GM19463 (cell line): Measurements from ENCODE around the gene OR13J1.
"Not testable (repeated sequence)": the region's sequence is repeated elsewhere in the genome, so short reads cannot be mapped to it uniquely, and the experiment has no call there.

Source experiments
- ATAC-seq: cut with Tn5 transposase; IDR thresholded peaks from one replicate; pipeline ENCODE4 v1.9.1; 2021; ENCODE audit warnings: mild to moderate bottlenecking, moderate library complexity; ENCODE audit not compliant: unreplicated experiment

The OR13J1 gene, protein sequence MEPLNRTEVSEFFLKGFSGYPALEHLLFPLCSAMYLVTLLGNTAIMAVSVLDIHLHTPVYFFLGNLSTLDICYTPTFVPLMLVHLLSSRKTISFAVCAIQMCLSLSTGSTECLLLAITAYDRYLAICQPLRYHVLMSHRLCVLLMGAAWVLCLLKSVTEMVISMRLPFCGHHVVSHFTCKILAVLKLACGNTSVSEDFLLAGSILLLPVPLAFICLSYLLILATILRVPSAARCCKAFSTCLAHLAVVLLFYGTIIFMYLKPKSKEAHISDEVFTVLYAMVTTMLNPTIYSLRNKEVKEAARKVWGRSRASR

DNA sequence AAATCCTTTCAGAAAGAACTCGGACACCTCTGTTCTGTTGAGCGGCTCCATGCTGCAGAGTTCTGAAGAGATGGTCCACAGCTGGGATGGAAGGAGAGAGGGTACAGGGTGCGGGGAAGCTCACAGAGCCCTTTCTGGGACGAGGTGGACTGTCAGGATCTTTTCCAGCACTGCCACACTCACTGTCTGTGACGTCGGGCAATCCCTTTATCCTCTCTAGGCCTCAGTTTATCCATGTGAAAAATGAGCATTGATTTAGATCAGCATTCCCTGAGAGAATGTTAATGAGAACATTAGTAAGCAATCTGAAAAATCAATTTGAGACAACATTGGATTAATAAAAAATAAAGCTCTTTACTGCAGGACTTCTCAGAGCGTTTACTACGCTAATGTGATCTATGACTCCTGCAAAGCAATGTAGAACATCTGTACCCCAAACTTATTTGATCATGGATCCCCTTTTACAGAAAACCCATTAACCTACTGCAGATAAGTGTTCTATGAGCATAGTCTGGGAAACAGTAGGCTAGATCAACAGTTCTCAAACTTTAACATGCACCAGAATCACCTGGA is at the start of gene OR13J1:
Gene OR13J1, minus strand, starts transcription at position 51 of the 573 bp plus-strand sequence. Its CDS starts 0 bp downstream, at position 51.
- no peak for ATAC-seq

DNA sequence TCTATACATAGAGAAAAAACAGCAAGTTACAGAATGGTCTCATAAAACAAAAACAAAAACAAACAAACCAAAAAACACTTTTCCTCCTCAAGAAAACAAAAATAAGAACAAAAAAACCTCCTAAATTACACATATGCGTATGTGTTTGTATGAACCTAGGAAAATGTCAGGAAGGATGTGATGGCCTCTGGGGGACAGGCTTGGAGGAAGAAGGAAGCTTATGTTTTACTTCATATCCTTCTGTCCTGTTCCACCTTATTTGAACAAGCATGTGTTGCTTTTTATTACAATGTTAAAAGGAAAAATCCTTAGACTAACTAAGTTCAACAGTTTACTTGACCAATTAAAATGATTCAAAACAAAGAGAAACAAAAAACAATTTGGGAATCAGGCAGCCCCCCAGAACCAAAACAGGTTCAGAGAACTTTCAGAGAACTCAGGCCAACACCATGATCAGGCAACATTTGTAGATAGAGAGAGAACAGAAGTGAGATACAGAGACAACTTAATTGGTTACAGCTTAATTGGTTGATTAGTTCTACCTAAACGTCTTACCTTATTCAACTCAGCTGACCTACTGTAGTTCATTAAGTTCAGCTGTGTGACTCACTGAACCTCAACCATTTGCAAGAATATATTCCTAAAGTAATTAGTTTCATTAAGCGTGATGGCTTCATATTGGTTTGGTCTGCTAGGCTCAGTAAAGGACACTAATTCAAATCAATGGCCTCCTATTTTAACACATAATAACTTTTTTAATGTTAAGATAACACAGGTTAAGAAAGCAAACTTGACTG is 49.2 kb upstream of the OR13J1 start:
- ATAC-seq = no peak

DNA sequence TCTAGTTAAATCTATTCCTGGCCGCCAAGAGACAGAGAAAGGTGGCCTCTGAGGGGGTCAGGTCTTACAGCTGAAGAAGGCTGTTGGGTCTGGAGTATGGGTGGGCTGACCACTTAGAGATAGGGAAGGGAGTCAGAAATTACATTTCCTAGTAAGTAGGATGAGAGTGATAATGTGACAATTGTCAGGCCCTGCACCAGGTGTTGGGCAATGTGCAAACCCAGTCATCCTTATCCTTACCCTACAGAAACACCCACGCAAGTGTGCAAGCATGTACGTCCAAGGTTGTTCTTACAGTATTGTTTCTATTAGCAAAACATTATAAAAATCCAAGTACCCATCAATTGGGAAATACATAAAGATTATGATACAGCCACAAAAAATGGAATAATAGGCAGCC is 48.6 kb upstream of the OR13J1 start:
- no peak for ATAC-seq

DNA sequence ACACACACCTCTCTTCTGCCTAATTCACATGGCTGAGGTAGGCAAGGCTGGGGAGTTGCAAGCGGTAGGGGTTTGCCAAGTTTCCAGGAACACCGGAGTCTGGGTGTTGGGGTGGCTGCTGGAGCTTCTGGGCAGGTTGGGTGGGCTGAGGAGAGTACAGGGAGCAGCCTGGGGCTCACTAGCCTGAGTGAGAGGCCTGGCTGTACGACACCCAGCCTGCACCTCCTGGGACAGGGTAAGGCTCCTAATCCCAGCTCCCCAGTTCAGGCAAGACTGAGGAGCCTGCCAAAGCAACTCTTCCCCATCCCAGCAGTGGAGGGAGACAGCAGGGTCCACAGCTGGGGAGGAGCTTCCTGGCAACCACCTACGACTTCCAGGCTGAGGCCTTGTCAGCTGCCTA is 47.1 kb upstream of the OR13J1 start:
- no peak for ATAC-seq

DNA sequence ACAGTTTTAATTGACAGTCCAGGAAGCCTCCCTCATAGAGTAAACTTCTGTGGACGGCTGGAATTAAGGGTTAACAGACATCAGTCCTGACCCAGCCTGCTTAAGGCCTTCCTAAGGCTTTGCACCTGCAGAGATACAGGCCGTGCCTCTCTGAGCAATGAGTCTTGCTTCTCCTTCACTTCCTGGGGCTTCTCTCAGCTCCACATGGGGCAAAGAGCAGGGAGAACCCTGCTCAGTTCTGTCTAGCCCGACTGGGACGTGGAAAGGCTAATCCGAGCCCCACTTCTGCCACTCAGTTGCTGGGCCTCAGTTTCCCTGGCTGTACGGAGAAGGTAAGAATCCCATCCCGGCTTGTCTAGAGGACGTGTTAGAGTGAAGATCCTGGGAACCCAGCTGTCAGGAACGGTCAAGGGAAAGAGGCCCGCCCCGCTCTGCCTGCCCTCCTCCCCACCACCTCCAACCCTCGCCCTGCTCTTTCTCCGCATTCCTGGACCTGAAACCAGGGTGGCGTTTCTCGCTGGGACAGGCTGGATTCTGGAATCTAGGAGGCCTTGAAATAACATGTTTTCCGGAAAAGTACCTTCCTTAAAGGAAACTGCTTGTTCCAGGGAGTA is 45.6 kb upstream of the OR13J1 start:
- no peak for ATAC-seq

DNA sequence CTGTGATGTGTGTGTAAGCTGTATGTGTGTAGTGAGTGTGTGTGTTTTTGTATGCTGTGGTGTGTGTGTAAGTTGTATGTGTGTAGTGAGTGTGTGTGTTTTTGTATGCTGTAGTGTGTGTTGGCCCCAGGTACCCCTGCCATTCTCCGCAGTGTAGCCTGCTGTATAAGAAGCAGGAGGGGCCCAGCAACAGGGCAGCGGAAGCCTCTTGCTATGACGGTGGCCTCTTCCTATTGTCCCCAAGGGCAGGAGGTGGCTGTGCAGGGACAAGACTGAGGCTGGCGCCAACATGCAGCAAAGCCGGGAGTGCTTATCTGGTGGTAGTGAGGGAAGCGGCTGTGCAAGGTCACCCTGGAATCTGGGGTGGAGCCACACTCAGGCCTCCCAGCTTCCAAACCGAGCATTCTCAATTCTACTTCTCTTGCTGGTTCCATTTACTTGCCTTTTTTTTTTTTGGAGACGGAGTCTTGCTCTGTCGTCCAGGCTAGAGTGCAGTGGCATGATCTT is 44.2 kb upstream of the OR13J1 start:
- no peak for ATAC-seq

DNA sequence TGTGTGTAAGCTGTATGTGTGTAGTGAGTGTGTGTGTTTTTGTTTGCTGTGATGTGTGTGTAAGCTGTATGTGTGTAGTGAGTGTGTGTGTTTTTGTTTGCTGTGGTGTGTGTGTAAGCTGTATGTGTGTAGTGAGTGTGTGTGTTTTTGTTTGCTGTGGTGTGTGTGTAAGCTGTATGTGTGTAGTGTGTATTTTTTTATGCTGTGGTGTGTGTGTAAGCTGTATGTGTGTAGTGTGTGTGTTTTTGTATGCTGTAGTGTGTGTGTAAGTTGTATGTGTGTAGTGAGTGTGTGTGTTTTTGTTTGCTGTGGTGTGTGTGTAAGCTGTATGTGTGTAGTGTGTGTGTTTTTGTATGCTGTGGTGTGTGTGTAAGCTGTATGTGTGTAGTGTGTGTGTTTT is 43.2 kb upstream of the OR13J1 start:
- not testable (repeated sequence) for ATAC-seq

DNA sequence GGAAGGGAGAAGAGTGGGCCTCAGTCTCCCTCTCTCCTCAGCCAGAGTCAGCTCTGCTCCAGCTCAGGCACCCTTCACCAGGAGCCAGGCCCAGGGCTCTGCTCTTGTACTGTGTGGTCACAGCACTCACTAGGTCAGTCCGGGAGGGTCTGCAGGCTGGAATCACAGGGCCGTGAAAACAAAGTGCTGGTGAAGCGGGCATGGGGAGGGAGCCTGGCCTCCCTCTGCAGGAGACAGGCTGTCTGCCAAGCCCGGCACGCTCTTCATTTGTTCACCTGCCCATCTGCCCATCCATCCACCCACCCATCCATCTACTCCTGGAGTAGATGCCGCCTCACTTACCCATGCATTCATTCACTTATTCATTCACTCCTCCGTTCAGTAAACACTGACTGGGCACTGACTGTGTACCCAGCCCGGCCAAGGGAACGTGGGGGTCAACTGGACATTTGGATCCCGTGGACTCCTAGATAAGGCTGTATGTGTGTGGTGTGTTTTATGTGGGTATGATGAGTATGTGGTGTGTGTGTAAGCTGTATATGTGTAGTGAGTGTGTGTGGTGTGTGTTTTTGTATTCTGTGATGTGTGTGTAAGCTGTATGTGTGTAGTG is 42.7 kb upstream of the OR13J1 start:
- ATAC-seq = no peak

DNA sequence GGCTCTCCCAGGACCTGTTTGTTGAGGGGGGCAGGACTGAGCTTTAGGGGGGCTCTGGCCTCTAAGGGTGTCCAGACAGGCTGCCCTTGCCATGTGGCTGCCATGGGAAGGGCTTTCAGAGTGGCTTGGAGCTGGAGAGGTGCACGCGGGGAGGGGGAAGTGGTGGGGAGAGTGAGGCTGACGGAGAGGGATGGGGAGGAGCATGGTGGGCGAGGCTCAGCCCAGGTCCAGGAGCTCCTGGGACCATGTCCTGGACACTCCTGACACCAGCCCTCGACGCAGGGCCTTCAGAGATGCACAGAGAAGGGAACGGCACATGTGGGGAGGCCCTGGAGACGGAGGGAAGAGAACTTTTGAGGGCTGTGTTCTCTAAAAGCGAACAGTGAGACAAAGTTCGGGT is 41.5 kb upstream of the OR13J1 start:
- no peak for ATAC-seq

DNA sequence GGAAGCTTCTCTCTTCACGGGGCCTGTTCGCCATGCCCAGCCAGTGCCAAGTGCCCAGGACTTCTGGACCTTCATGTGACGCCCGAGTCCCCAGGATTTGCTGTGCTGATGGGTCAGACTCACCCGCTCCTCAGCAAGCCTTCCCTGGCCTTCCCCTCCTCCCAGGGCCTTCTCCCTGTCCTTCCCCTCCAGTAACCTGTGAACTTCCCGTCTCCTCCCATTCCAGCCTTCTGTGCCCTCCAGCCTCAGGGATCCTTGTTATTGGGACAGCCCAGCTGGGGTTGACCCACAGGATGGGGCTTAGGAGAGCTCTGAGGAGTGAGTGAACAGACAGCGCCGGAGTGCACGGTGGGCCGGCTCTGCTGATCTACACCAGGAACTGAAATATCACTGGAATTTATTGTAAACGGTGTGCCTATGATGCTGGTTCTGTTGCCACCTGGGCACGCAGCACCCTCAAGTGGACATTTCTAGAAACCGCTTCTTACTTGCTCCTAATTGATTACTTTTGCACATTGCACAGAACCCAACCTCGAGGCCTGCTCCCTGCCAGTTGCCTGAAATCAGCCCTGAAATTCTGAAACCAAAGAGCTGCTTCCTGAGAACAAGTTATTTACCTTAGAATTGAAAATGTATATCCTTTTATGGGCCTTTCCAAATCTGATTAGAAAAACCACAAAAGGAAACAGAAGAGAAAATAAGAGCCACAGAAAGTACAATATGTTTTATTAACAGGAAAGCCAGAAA is 40.6 kb upstream of the OR13J1 start:
- no peak for ATAC-seq

DNA sequence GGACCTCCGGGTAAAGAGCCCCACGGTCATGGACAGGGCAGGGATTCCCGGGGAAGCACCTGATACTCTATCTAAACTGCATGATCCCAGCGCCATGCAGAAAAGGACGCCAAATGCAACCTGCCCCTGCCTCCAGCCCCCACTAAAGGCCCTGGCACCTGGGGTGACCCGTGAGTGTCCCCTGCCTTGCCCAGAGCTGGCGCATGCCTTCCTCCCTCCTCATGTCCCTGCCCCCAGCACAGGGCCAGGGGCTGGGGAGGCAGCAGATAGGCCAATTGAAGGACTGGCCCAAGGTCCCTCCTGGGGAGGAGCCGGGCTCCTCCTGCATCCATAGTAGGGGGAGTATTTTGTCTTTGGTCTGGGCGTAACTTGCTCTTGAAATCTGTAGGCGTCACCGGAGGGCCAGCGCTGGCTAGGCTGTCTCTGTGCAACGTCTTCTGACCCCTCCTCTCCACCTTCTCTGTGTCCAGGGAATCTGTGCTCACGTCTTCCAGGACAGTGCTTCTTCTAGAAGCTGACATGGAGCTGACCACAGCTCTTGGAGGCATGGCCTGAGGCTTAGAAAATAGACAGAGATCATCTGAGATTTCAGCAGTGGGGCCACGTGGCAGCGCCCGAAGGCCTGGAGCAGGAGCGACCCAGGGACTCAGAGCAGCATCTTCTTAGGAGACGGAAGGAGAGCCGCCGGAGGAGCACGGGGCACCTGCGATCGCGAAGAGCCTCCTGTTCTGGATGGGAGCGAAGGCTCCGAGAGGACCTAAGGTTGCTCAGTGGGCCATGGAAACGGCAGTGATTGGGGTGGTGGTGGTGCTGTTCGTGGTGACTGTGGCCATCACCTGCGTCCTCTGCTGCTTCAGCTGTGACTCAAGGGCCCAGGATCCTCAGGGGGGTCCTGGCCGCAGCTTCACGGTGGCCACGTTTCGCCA is 39.7 kb upstream of the OR13J1 start:
- no peak for ATAC-seq

DNA sequence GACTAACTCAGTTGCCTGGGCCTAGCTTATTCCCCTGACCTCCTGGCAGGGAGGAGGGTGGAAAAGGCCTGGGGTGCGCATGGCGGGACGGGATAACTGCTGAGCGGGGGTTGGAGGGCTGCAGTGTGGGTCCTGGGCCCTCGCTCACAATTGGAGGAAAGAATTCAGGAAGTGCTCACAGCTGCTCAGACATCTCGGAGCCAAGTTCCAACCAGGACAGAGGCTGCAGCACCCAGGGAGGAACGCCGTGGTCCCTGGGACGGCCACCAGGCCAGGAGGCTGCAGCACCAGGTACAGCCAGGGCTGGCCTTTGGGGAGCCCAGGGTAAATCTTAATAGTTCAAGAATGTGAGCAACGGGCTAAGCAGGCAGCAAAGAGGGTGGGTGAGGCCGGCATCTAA is 39.1 kb upstream of the OR13J1 start, which contains the start of gene SPAAR:
Gene SPAAR, plus strand, starts transcription at position 217 of the 400 bp plus-strand sequence. CDS start 974 bp downstream, outside the sequence.
- ATAC-seq = no peak

DNA sequence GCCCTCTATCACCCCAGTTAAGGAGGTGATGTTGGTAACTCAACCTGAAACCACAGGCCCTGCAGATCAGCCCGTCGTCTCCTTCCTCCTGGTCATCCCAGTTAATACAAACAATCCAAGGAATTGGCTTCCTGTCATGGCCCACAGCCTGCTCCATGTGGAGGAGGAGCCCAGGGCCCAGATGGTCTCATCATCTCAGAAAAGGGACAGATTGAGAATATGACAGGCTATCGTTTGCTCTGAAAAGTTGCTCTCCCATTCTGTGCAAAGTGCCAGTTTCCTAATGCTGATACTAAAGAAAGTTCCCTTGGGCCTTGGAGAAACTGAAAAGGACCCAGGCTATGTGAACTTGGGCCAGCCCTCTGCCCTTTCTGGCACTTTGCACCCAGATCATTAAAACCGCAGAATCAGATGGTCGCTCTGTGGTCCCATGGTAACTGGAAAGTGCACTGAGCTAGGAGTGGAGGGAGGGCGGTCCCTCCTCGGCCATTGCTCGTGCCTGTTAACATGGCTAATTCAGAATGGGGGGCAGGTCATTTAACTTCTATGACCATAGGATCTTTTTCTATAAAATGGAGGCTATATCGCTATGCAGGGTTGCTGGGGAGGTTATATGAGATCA is 38.4 kb upstream of the OR13J1 start:
- no peak for ATAC-seq

DNA sequence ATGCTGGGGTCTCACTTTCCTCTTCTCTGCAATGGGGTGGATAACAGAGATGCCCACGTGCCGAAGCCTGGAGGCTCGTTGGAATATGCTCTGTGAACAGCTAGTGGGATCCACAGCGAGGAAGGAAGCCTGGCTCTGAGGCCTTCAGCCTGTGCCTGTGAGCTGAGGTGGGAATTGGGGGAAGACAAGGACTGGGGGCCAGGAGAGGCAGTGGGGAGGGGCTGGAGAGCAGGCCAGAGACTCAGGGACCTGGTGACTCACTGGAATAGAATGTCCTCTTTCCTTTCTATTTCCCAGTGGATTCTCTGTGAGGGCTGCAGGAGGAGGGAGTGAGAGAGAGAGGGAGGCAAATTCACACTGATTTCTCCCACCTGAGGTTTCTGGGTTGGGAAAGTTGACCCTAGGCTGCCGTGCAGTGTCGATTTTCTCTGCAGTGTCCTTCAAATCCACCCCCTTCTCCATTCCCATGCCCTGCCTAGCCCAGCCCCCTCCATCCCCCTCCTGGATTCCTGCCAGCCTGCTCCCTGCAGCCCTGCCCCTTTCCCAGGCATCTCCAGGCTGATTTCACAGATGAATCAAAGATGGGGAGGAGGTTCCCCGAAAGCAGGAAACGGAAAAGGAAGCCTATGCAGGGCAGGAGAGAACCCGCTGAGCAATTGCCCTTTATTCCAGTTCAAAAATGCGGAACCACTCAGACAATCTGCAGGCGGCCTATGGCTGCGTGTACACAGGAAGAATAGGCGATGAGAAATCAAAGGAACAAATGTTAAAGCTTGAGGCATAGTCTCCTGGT is 37.7 kb upstream of the OR13J1 start:
- ATAC-seq = no peak

DNA sequence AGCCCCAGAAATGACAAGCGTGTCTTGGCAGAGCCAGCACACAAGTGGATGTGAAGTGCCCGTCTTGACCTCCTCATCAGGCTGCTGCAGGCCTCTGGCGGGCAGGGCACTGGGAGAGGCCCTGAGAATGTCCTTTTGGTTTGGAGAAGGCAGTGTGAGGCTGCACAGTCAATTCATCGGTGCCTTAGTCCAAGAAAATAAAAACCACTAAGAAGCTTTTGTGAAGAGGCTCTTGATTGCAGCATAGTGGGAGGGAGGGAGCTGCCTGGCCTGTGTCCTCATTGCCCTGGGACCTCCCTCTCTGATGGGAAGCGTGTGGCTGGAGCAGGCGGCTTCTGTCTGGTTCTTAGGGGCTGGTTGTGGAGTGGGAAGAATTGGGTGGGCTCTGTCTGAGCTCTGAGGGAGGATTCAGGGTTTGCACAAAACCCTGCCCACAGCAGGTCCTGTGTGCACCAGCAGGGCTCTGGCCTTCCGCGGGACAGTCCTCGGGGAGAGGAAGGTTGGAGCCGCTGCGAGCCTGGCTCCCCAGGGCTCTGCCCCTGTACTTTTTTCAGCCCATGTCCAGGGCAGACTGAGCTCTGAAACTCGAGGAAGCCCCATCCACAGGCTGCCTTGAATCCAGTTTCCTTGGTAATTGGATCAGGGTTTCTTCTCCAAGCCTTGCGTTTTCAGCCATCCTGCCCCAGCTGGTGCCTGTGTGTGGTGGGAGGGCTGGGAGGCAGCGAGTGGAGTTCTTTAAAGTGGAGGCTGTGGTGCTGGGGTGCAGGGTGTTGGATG is 36.9 kb upstream of the OR13J1 start:
- no peak for ATAC-seq

DNA sequence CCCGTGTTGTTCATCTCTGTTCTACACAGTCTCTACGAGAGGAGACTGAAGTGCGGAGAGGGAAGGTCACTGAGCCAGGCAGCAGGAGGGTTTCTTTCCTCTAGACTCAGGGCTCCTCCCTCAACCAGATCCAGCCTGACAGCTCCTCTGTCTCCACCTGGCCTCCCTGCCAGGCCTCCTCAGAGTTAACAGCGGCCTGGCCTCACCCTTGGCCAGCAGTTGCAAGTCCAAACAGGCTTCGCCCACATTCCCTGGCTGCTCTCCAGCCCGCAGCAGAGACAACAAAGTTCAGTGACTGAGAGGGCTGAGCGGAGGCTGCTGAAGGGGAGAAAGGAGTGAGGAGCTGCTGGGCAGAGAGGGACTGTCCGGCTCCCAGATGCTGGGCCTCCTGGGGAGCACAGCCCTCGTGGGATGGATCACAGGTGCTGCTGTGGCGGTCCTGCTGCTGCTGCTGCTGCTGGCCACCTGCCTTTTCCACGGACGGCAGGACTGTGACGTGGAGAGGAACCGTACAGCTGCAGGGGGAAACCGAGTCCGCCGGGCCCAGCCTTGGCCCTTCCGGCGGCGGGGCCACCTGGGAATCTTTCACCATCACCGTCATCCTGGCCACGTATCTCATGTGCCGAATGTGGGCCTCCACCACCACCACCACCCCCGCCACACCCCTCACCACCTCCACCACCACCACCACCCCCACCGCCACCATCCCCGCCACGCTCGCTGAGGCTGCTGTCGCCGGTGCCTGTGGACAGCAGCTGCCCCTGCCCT is 35.9 kb upstream of the OR13J1 start, which contains the start of gene HRCT1:
Gene HRCT1, plus strand, starts transcription at position 291 of the 768 bp plus-strand sequence. Its CDS starts 86 bp downstream, at position 377.
- no peak for ATAC-seq
